ENCODE results near the gene SOCS1.

The SOCS1 gene

DNA sequence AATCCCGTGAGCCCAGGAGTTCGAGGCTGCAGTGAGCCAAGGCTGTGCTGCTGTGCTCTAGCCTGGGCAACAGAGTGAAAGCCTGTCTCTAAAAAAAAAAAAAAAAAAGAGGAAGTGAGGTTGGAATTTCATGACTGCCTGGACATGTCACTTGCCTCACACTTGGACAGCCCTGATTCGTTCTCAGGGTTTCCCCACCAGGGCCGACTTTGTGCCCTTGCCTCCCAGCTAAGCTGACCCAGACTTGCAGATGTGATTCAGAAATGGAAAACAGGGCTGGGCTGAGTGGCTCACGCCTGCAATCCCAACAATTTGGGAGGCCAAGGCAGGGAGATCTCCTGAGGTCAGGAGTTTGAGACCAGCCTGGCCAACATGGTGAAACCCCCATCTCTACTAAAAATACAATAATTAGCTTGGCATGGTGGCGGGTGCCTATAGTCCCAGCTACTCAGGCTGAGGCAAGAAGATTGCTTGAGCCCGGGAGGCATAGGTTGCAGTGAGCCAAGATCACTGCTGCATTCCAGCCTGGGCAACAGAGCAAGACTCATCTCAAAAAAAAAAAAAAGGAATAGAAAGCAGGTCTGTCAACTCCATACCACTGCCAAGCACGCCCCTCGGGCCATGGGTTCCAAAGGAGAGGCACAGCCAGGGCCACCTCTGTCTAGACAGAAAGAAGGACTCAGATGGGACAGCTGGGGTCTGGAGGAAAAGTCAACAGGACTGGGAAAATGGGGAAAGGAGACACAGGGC, 46.9 kb downstream of the SOCS1 start:
- DNase-seq, result no peak

DNA sequence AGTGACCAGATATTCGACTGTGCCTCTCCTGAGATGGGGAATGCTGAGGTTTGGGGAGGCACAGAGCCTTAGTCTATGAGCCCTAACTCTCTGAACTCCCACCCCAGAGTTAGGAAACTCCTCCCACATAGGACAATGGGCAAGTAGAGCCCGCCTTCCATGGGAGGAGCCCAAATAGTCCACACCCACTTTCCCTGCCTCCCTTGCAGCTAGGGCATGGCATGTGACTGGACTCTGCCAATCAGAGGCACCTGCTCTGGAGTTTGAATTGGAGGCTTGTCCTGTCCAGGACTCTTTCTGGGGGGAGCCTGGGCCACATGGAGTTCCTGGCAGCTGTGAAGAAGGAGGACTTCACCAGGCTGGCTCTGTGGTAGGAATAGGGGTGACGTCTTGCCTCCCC, 48.4 kb downstream of the SOCS1 start:
- DNase-seq, result no peak

DNA sequence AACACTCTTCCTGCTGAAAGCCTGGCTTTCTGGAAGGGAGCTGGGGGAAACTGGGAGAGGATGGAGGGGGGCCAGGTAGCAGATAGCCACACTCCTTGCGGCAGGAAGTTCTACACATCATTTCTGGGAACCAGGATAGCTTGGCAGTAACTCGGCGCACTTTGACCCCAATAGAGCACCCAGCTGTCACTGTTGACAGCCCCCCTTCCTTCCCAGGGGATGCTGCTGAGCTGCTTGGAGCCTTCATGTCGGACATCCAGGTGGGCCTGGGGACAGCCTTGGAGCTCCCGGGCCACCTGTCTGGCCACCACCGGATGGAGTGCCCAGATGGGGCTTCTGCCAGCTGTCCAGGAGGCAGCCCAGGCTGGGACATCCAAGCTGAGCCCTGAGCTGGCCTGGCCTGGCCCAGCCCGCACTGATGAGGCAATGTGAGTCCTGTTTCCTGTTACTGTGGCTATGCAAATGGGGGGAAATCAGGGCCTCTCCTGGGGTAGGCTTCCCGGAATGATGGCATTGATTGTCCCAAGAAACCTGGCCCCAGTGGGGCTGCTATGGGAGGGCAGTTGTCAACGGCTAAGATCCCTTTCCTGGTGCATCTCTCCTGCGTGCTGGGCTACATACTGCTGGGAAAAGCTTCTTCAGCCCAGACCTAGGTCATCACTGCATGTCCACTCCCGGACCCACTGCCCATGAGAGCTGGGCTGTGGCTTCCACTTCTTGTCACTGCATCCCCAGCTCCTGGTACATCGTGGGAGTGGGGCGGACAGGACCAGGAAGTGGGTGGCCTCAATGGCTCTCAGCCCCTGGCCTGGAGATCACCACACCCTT, 50.0 kb downstream of the SOCS1 start:
- no peak for DNase-seq

DNA sequence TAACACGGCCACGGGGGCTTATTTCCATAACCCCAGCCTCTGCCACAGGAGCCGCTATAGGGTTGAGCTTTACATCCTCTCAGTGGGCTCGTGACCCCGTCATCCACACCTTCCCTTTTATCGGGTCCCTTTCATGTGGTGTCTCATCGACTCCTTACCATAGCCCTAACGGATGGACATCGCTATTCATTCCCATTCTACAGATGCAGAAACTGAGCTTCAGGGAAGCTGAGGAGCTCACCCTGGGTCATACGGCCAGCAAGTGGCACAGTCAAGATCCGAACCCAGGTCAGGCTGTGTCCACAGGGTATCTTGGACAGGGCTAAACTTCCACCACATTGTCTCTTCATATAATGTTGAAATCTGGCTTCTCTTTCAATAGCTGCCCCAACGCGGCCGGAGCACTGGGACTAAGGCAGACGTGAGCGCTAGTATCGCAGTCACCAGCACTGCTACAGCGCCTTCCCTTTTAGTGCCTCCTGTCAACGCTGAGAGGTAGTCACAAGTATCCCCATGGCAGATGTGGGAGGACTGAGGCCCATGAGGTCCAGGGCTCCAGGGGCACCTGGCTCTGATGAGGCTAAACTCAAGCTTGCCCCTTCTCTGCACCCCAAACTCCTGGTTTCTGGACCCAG, 50.8 kb downstream of the SOCS1 start:
- DNase-seq, result no peak

- no peak for DNase-seq
These were observed 51.4 kb downstream of the SOCS1 start for GRCh38 chr16:11204513-11205047.

Measured in anterior cingulate cortex (tissue), 58 donors.